Stimulated activated CD8-positive, alpha-beta memory T cell treated with anti-CD3 and anti-CD28 coated beads, Interleukin-12 subunit alpha, Interleukin-12 subunit beta, amount 100 ng/mL, for 1 hour (primary cell): Measurements from ENCODE around the gene RNFT2.
"Not testable (repeated sequence)": the region's sequence is repeated elsewhere in the genome, so short reads cannot be mapped to it uniquely, and the experiment has no call there.

Experiments used
- DNase-seq: peaks from one replicate; pipeline ENCODE4 v3.0.0-alpha.2; 2020; ENCODE audit warnings: low read depth

The RNFT2 gene

GRCh38 chr12:116744766-116745165, 6.7 kb downstream of the RNFT2 start:
- DNase-seq, result no peak

GRCh38 chr12:116745554-116745953, 7.4 kb downstream of the RNFT2 start:
- no peak for DNase-seq

GRCh38 chr12:116749884-116750283, 11.8 kb downstream of the RNFT2 start:
- no peak for DNase-seq

GRCh38 chr12:116750298-116750697, 12.2 kb downstream of the RNFT2 start:
- no peak for DNase-seq

- DNase-seq, result not testable (repeated sequence)
These were observed 16.0 kb downstream of the RNFT2 start for GRCh38 chr12:116754097-116754496.

- not testable (repeated sequence) for DNase-seq
These were observed 16.7 kb downstream of the RNFT2 start for GRCh38 chr12:116754783-116755182.

- no peak for DNase-seq
These were observed 21.9 kb downstream of the RNFT2 start for GRCh38 chr12:116759783-116760621.

GRCh38 chr12:116760622-116761020, 22.5 kb downstream of the RNFT2 start:
- no peak for DNase-seq

GRCh38 chr12:116761499-116761898, 23.4 kb downstream of the RNFT2 start:
- DNase-seq, result no peak

GRCh38 chr12:116765271-116765670, 27.2 kb downstream of the RNFT2 start:
- no peak for DNase-seq

GRCh38 chr12:116766285-116766684, 28.2 kb downstream of the RNFT2 start:
- no peak for DNase-seq

GRCh38 chr12:116766746-116767145, 28.6 kb downstream of the RNFT2 start:
- no peak for DNase-seq

GRCh38 chr12:116771651-116772050, 33.5 kb downstream of the RNFT2 start:
- no peak for DNase-seq

GRCh38 chr12:116773276-116773731, 35.2 kb downstream of the RNFT2 start:
- DNase-seq, result no peak

- no peak for DNase-seq
These were observed 35.9 kb downstream of the RNFT2 start for GRCh38 chr12:116774020-116774419.

- DNase-seq, result no peak
These were observed 39.1 kb downstream of the RNFT2 start for GRCh38 chr12:116777245-116777644.

- DNase-seq, result no peak
These were observed 41.5 kb downstream of the RNFT2 start for GRCh38 chr12:116779597-116779996.

- no peak for DNase-seq
These were observed 42.8 kb downstream of the RNFT2 start for GRCh38 chr12:116780942-116781341.

GRCh38 chr12:116783525-116784237, 45.6 kb downstream of the RNFT2 start:
- no peak for DNase-seq

GRCh38 chr12:116784238-116784612, 46.1 kb downstream of the RNFT2 start:
- no peak for DNase-seq

- not testable (repeated sequence) for DNase-seq
These were observed 51.4 kb downstream of the RNFT2 start for GRCh38 chr12:116789562-116789961.

- no peak for DNase-seq
These were observed 52.0 kb downstream of the RNFT2 start for GRCh38 chr12:116790066-116790465.

GRCh38 chr12:116792403-116792802, 54.3 kb downstream of the RNFT2 start:
- no peak for DNase-seq
